Keratinocyte (primary cell): Measurements from ENCODE around the gene PRSS21. TPM values are rescaled to one million over a fixed set of nuclear protein-coding genes. Genes with fewer than 3 reads are reported as not detected.

Source experiments
- DNase-seq: peaks from one replicate; pipeline ENCODE4 v3.0.0-alpha.2; 2011; ENCODE audit warnings: low read depth, missing footprints, low spot score
- FAIRE-seq: peaks from 2 replicates; lab custom pipeline; 2011; peaks lifted over from hg19 to GRCh38; lab: Jason Lieb, UNC
- H2AFZ ChIP-seq: 2 replicates; pipeline ENCODE4 v1.6.0; 2012; ENCODE audit warnings: low read length, control low read depth, inconsistent platforms; ENCODE audit not compliant: control insufficient read depth
- H3K27ac ChIP-seq: 2 replicates; pipeline ENCODE4 v1.5.1; 2011; ENCODE audit warnings: low read length; ENCODE audit not compliant: control insufficient read depth, insufficient read depth
- H3K27me3 ChIP-seq: 3 replicates; pipeline ENCODE4 v1.6.0; 2011; ENCODE audit warnings: low read length; ENCODE audit not compliant: control insufficient read depth, insufficient read depth; ENCODE audit errors: extremely low read depth
- H3K36me3 ChIP-seq, 2 experiments: 2 replicates in 1 of 2; 3 replicates in 1 of 2; pipeline ENCODE4 v1.5.1; 2011; ENCODE audit warnings: low read length in 2 of 2, mild to moderate bottlenecking in 1 of 2; ENCODE audit not compliant: control insufficient read depth in 2 of 2, insufficient read depth in 2 of 2; ENCODE audit errors: extremely low read depth in 1 of 2
- H3K4me1 ChIP-seq: 3 replicates; pipeline ENCODE4 v1.5.1; 2011; ENCODE audit warnings: low read length; ENCODE audit not compliant: control insufficient read depth, insufficient read depth; ENCODE audit errors: extremely low read depth
- H3K4me2 ChIP-seq: 3 replicates; pipeline ENCODE4 v1.6.0; 2011; ENCODE audit warnings: low read depth, low read length; ENCODE audit not compliant: control insufficient read depth, insufficient read depth; ENCODE audit errors: extremely low read depth
- H3K4me3 ChIP-seq, 3 experiments: fragments of 200-600 bp in 1 of 3; sonication (generic) in 1 of 3; 2 replicates in 2 of 3; 3 replicates in 1 of 3; pipeline ENCODE4 v1.5.1; 2011 to 2016; ENCODE audit warnings: low read length in 3 of 3, mild to moderate bottlenecking in 3 of 3, control low read depth in 2 of 3, inconsistent platforms in 1 of 3, low read depth in 1 of 3, mixed read lengths in 1 of 3, mixed run types in 1 of 3, moderate library complexity in 1 of 3; ENCODE audit not compliant: control insufficient read depth in 2 of 3, insufficient read depth in 2 of 3; ENCODE audit errors: extremely low read depth in 1 of 3
- H3K79me2 ChIP-seq: 2 replicates; pipeline ENCODE4 v1.6.0; 2012; ENCODE audit warnings: low read length; ENCODE audit not compliant: control insufficient read depth, insufficient read depth
- H3K9ac ChIP-seq: 3 replicates; pipeline ENCODE4 v1.6.0; 2011; ENCODE audit warnings: low read length; ENCODE audit not compliant: control insufficient read depth, insufficient read depth; ENCODE audit errors: extremely low read depth
- H3K9me1 ChIP-seq: 3 replicates; pipeline ENCODE4 v1.6.0; 2011; ENCODE audit warnings: low read length; ENCODE audit not compliant: control insufficient read depth, insufficient read depth; ENCODE audit errors: extremely low read depth
- H3K9me3 ChIP-seq: 2 replicates; pipeline ENCODE4 v1.5.1; 2012; ENCODE audit warnings: low read depth, low read length; ENCODE audit not compliant: control insufficient read depth
- H4K20me1 ChIP-seq: 3 replicates; pipeline ENCODE4 v1.6.0; 2011; ENCODE audit warnings: low read length; ENCODE audit not compliant: control insufficient read depth, insufficient read depth; ENCODE audit errors: extremely low read depth
- CTCF ChIP-seq, 3 experiments: IDR thresholded peaks in 1 of 3; conservative IDR thresholded peaks in 1 of 3; optimal IDR thresholded peaks in 1 of 3; 2 replicates in 2 of 3; 3 replicates in 1 of 3; pipeline versions ENCODE3 to v1.5.1; 2011; ENCODE audit warnings: low read length in 3 of 3, mild to moderate bottlenecking in 3 of 3, moderate library complexity in 2 of 3, control low read depth in 1 of 3, inconsistent platforms in 1 of 3; ENCODE audit not compliant: insufficient read depth in 2 of 3; ENCODE audit errors: extremely low read depth in 1 of 3
- EZH2 ChIP-seq: IDR thresholded peaks from one replicate; pipeline ENCODE4 v1.6.1; 2012; ENCODE audit warnings: inconsistent platforms, mild to moderate bottlenecking, low read length, moderate library complexity
- dilution Hi-C: fragments of 300-500 bp; cut with MboI; formaldehyde crosslinking; loops from one replicate; pipeline ENCODE4 v1.7.0; 2020; ENCODE audit warnings: low sequenced_read_pairs; ENCODE audit not compliant: extremely low pct_ligation_motif_present
- polyA minus RNA-seq, 3 experiments: library from RNA; depleted of rRNA, polyadenylated mRNA; stranded (reverse); fragments of >200 nt; gene quantifications; 1 replicate in 1 of 3; 2 replicates in 1 of 3; 3 replicates in 1 of 3; pipeline ENCODE4 v1.2.3, GENCODE V29; 2011
- polyA plus RNA-seq, 5 experiments: library from polyadenylated mRNA; depleted of rRNA in 3 of 5; stranded (reverse) in 3 of 5; stranded (forward) in 1 of 5; unstranded in 1 of 5; fragments of >200 nt; gene quantifications; 1 replicate in 1 of 5; 2 replicates in 3 of 5; 3 replicates in 1 of 5; pipeline versions ENCODE4 v1.2.1 to v1.2.3, GENCODE V29; 2011 to 2012; ENCODE audit warnings: missing spikeins in 2 of 5, low read depth in 1 of 5, low replicate concordance in 1 of 5

Gene PRSS21, protein sequence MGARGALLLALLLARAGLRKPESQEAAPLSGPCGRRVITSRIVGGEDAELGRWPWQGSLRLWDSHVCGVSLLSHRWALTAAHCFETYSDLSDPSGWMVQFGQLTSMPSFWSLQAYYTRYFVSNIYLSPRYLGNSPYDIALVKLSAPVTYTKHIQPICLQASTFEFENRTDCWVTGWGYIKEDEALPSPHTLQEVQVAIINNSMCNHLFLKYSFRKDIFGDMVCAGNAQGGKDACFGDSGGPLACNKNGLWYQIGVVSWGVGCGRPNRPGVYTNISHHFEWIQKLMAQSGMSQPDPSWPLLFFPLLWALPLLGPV
- polyA plus RNA-seq (0.52 to 1.0 TPM (median 0.99 TPM) in 3 replicates), polyA minus RNA-seq (1.5 to 3.2 TPM in 2 of 3 replicates, not detected in the other)
- polyA plus RNA-seq (2011; ENCODE audit: low read depth): not detected
- polyA plus RNA-seq (2011; cell fraction: cytosol; rRNA removed): 0.84 and 1.3 TPM in 2 replicates
- polyA plus RNA-seq (2011; cell fraction: nucleus; rRNA removed): 2.1 and 3.0 TPM in 2 replicates
- 0.66 and 1.7 TPM in 2 replicates for polyA plus RNA-seq (2012; ENCODE audit: low replicate concordance)
- 4.6 TPM for polyA minus RNA-seq (2011; cell fraction: cytosol; rRNA and poly(A)+ RNA removed)
- 1.3 and 1.7 TPM in 2 replicates for polyA minus RNA-seq (2011; cell fraction: nucleus; rRNA and poly(A)+ RNA removed)

- H3K4me3 ChIP-seq: peak within 1 kb of the TSS in 1 of 3 experiments; percentile 29
- peak in 1 of 3 experiments; percentile 11 for TF ChIP-seq CTCF (optimal IDR thresholded peaks at IDR 0.05 in 1 of 3, IDR thresholded peaks at IDR 0.05 in 1 of 3, conservative IDR thresholded peaks at IDR 0.05 in 1 of 3; ENCODE audit: extremely low read depth in 1 of 3, insufficient read depth in 2 of 3, low read length in 3 of 3)
- no peak for TF ChIP-seq EZH2
- no peak within 1 kb of the TSS for H3K4me2 ChIP-seq
- FAIRE-seq (no peak), DNase-seq (no peak)
- H2AFZ ChIP-seq: no peak within 1 kb of the TSS
- H3K9me1 ChIP-seq: no peaks in the 10 kb centered on the region
- peaks cover 5% of the 10 kb centered on the region for H3K4me1 ChIP-seq
- H4K20me1 ChIP-seq: no peaks in the 10 kb centered on the region
- no peaks in the 10 kb centered on the region for H3K36me3 ChIP-seq
- H3K79me2 ChIP-seq: no peaks in the 10 kb centered on the region
- no peaks in the 10 kb centered on the region for H3K9me3 ChIP-seq
- H3K9ac ChIP-seq: no peak within 1 kb of the TSS
- dilution Hi-C loops: no loop called here
- H3K27me3 ChIP-seq: peaks cover 34% of the 10 kb centered on the region
- H3K27ac ChIP-seq: no peak within 1 kb of the TSS
Observed at GRCh38 chr16:2816751-2817339, at the start of gene PRSS21. PRSS21 (plus strand) TSS chr16:2817237; CDS start chr16:2817269, 32 bp downstream.

DNA sequence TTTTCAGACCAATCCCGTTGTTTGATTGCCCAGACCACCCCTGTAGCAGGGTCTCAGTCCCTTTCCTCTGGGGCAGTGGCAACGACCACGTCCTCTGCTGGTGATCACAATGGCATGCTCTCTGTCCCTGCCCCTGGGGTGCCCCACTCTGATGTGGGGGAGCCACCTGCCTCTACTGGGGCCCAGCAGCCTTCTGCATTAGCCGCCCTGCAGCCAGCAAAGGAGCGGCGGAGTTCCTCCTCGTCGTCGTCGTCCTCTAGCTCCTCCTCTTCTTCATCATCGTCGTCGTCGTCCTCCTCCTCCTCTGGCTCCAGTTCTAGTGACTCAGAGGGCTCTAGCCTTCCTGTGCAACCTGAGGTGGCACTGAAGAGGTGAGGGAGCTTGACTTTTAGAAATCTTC is 49.1 kb upstream of the PRSS21 start:
- dilution Hi-C loops: no loop called here
- Histone ChIP-seq H3K36me3 (peaks cover 70 to 87% of the 10 kb centered on the region in 2 experiments), H3K27me3 (no peaks in the 10 kb centered on the region), H3K27ac (no peak overlapping the region), H3K4me3 (no peak overlapping the region), H3K9me3 (no peaks in the 10 kb centered on the region), H3K4me2 (no peak overlapping the region), H3K79me2 (peaks cover 63% of the 10 kb centered on the region), H4K20me1 (peaks cover 37% of the 10 kb centered on the region), H2AFZ (no peak overlapping the region), H3K9me1 (no peaks in the 10 kb centered on the region), H3K4me1 (peaks cover 9% of the 10 kb centered on the region), H3K9ac (no peak overlapping the region)
- FAIRE-seq (no peak), DNase-seq (no peak)
- no peak for TF ChIP-seq CTCF (optimal IDR thresholded peaks at IDR 0.05 in 1 of 3, IDR thresholded peaks at IDR 0.05 in 1 of 3, conservative IDR thresholded peaks at IDR 0.05 in 1 of 3; ENCODE audit: extremely low read depth in 1 of 3, insufficient read depth in 2 of 3, low read length in 3 of 3)
- TF ChIP-seq EZH2: no peak
